NCI-H1048 (cell line): ENCODE measurements around the gene PRKACG.
"Not testable (repeated sequence)": the region's sequence is repeated elsewhere in the genome, so short reads cannot be mapped to it uniquely, and the experiment has no call there.

ENCODE experiments used
- DNase-seq: peaks from one replicate; lab custom pipeline; 2025; lab: John Stamatoyannopoulos, UW

The PRKACG gene

GRCh38 chr9:69023650-69024049 is 9.7 kb upstream of the PRKACG start:
- peak; percentile 32 for DNase-seq

DNA sequence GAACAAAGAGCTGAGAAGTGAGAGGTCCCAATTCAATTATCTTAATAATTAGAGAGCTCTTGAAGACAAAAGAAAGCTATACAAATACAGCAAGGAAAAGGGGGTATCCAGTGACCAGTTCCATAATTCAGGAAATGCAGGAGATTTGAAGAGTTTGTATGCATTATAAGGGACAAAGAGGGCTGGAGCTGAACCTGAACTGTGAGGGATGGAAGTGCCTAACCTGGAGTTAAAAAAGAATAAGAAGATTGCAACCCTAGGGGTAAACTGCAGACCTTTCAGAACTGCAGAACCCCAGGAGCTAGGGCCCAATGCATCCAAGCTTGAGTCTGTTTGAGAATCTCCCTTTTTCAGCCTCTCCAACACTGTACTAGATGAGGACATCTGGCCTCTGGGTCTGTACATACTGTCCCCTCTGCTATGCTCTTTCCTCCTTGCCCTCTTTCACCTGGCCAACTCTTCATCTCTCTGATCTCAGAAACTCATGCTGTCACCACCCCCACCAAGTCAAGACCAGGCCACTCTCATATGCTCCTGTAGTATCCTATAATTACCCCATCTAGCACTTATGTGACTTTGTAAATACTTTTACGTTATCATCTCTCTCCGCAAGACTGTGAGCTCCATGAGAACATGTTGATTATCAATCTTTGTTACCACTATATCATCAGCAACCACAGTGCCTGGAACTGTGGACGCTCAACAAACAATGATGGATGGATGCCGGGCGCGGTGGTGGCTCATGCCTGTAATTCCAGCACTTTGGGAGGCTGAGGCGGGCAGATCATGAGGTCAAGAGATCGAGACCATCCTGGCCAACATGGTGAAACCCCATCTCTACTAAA is 6.6 kb upstream of the PRKACG start:
- DNase-seq: no peak

DNA sequence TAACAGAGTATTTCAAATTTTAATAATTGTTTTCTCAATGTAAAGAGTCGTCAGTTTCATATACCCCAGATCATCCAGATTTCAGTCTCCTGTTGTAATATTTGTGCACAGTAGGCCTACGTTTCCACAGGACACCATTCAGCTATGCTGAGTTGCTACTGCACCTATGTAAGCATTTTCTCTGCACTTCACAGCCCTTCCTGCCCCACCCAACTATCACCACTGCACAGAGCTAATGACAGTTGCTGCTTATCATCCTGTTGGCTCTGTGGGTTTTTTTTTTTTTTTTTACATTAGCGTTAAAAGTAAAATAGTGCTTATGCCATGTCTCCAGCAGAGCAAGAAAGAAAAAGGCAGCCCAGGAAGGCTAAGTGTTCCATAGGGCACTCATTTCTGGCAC is 5.9 kb upstream of the PRKACG start:
- DNase-seq: no peak

DNA sequence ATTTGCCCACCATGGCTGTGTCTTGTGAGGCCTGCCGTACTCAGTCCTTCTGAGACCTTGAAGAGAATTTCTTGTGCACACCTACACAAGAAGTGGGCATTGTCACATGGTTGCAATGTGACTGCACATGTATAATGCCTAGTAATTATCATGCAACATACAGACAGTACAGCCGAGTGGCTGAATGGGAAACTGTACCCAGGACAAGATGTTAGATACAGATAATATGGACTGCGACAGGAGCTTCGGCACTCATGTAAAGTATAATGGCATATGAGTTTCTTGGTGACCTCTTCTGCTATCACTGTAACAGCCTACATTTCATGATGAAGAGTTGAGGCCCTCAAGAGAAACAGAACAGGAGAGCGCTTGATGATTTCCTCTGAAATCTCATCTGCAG is 4.8 kb upstream of the PRKACG start:
- no peak for DNase-seq

DNA sequence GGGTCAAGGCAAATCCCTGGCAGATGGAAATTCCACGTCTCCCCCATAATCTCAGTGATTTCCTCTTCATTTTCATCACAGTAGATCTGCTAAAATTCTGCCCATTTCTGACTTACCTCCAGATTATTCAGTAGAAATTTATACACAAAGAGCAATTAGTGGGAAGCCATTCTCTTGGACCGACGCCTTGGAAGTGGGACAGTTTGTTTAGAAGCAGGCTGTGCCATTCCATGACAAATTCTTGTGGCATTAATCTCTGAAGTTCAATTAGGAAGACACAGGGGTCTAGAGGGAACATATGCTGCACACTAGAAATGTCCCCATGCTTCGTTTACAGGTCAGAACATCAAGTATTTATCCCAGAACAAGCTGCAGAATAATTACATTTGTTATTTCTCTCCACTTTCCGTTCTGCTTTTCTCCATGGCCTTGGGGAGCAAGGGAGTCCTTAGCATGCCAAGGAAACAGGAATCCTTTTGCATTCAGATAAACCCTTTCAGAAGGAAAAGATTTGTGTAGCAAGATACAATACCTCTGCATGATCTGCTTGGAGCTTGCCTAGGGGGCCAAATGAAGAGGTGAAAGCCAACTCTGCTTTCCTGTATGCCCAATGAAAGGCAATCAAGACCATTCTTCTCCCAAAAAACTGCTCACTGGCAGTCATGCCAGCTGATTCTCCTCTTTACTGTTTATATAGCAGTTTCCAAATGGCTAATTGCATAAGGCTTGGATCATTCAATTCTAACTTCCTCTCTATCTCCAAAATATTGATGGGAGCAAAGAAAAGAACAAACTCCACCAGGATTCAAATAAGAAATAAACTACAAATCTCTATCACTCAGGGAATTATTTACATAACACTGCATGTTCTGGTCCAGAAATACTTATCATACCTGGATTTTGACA is 2.5 kb upstream of the PRKACG start:
- no peak for DNase-seq

DNA sequence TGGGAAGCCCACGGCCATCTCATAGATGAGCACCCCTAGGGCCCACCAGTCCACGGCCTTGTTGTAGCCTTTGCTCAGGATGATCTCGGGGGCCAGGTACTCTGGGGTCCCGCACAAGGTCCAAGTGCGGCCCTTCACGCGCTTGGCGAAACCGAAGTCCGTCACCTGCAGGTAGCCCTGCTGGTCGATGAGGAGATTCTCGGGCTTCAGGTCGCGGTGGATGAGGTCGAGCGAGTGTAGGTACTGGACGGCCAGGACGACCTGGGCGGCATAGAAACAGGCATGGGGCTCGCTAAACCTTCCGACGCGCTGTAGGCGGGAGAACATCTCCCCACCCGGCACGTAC is 558 bp downstream of the PRKACG start:
- no peak for DNase-seq

- DNase-seq: no peak
Observed at GRCh38 chr9:69012696-69013381, 1.1 kb downstream of the PRKACG start.

DNA sequence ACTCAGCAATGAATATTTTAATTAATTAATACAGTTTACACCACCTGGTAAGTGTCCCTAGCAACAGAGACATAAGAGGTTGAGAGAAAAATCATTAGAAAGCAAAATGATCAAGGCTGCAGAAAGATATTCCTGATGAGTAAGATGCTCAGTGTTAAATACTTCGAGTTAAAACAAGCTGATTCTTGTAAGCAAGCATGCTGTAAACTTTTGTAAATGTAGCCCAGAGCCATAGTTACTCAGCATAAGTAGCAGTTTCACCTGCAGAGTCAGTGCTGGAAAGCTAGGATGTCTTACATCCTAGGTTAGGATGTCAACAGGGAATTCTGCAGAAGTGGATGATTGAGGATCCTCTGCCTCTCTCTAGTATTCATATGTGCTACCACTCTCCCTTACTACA is 4.2 kb downstream of the PRKACG start:
- no peak for DNase-seq

DNA sequence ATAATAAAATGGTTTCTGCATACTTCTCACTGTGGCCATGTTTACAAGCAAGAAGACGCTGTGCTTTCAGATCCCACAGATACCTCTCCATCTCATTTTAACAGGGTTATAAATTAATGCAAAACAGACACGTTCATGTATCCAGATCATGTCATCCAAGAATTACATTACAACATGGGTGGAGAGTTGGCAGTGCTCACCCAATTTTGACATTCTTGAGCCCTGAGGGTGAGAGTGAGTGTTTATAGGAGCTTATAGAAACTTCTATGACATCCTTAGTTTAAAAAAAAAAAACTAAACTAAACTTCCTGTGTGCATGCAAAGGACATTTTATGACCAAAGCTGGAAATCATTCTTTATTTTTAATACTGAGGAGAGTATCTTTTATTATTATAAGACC is 9.1 kb downstream of the PRKACG start:
- no peak for DNase-seq

- DNase-seq: no peak
Observed at GRCh38 chr9:69003051-69003450, 10.9 kb downstream of the PRKACG start.

- no peak for DNase-seq
Observed at GRCh38 chr9:69001921-69002320, 12.0 kb downstream of the PRKACG start.

- DNase-seq: no peak
Observed at GRCh38 chr9:68999393-69000105, 14.4 kb downstream of the PRKACG start.

- DNase-seq: no peak
Observed at GRCh38 chr9:68998812-68999211, 15.1 kb downstream of the PRKACG start.

DNA sequence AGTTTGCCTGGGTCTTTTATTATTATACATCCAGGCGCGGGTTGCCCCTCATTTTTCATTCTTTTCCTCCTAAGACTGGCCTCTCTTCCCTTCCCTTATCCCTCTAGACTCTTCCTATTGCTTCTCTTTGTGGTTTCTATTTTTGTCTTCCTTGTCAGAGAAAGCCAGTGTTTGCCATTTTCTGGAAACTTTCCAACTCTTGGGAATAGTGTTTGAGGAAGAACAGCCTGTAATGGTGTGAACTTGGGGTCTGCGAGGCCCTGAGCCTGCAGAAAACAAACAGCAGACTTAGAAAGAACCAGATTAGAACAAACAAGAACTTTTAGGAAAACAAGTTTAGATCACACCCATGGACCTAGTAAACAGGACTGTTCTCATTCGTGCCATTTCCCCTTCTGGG is 15.5 kb downstream of the PRKACG start:
- no peak for DNase-seq

GRCh38 chr9:68997666-68998065 is 16.2 kb downstream of the PRKACG start:
- DNase-seq: no peak

- no peak for DNase-seq
Observed at GRCh38 chr9:68996462-68996861, 17.5 kb downstream of the PRKACG start.

- DNase-seq: no peak
Observed at GRCh38 chr9:68995776-68996175, 18.1 kb downstream of the PRKACG start.

GRCh38 chr9:68991457-68991856 is 22.5 kb downstream of the PRKACG start:
- no peak for DNase-seq

DNA sequence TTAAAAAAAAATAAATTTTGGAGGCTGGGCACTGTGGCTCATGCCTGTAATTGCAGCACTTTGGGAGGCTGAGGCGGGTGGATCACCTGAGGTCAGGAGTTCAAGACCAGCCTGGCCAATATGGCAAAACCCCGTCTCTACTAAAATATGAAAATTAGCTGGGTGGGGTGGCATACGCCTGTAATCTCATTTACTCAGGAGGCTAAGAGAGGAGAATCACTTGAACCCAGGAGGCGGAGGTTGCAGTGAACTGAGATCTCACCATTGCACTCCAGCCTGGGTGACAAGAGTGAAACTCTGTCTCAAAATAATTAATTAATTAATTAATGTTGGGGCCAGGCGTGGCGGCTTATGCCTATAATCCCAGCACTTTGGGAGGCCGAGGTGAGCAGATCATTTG is 27.0 kb downstream of the PRKACG start:
- not testable (repeated sequence) for DNase-seq

GRCh38 chr9:68983522-68984424 is 30.1 kb downstream of the PRKACG start:
- no peak for DNase-seq

GRCh38 chr9:68983008-68983411 is 30.9 kb downstream of the PRKACG start:
- no peak for DNase-seq
